H9 (cell line): ENCODE measurements around the gene RSAD2. TPM values are rescaled to one million over a fixed set of nuclear protein-coding genes. Genes with fewer than 3 reads are reported as not detected.

Experiments used
- DNase-seq: peaks from one replicate; pipeline ENCODE4 v3.0.0-alpha.2; 2017
- H2AFZ ChIP-seq: one replicate; pipeline ENCODE4 v1.6.1; 2013; ENCODE audit warnings: mild to moderate bottlenecking, low read length, control low read depth, moderate library complexity
- H2AK5ac ChIP-seq: 2 replicates; pipeline ENCODE4 v1.6.1; 2013; ENCODE audit warnings: low read length, control low read depth, mixed read lengths; ENCODE audit not compliant: insufficient read length
- H2BK120ac ChIP-seq: one replicate; pipeline ENCODE4 v1.6.1; 2013; ENCODE audit warnings: low read depth, mild to moderate bottlenecking, low read length, control low read depth, inconsistent platforms; ENCODE audit not compliant: poor library complexity, severe bottlenecking
- H2BK12ac ChIP-seq: 2 replicates; pipeline ENCODE4 v1.6.1; 2013; ENCODE audit warnings: low read length, control low read depth, mixed read lengths, low read depth; ENCODE audit not compliant: insufficient read length
- H2BK15ac ChIP-seq: 2 replicates; pipeline ENCODE4 v1.6.1; 2013; ENCODE audit warnings: low read depth, low read length, control low read depth
- H2BK20ac ChIP-seq: one replicate; pipeline ENCODE4 v1.6.1; 2013; ENCODE audit warnings: low read depth, mild to moderate bottlenecking, low read length, control low read depth, inconsistent platforms; ENCODE audit not compliant: poor library complexity, severe bottlenecking
- H2BK5ac ChIP-seq: 2 replicates; pipeline ENCODE4 v1.6.1; 2013; ENCODE audit warnings: low read length, control low read depth, mixed read lengths; ENCODE audit not compliant: insufficient read length
- H3K14ac ChIP-seq: 2 replicates; pipeline ENCODE4 v1.6.1; 2013; ENCODE audit warnings: low read length, control low read depth; ENCODE audit not compliant: insufficient read depth
- H3K18ac ChIP-seq: 2 replicates; pipeline ENCODE4 v1.6.1; 2013; ENCODE audit warnings: low read depth, mild to moderate bottlenecking, mixed read lengths, low read length, control low read depth; ENCODE audit not compliant: insufficient read length
- H3K23ac ChIP-seq: 2 replicates; pipeline ENCODE4 v1.6.1; 2013; ENCODE audit warnings: low read length, control low read depth, mixed read lengths, low read depth; ENCODE audit not compliant: insufficient read length
- H3K23me2 ChIP-seq: 2 replicates; pipeline ENCODE4 v1.6.1; 2013; ENCODE audit warnings: low read depth, mild to moderate bottlenecking, mixed read lengths, low read length, control low read depth; ENCODE audit not compliant: insufficient read length, poor library complexity, severe bottlenecking
- H3K27ac ChIP-seq: 2 replicates; pipeline ENCODE4 v1.5.1; 2013; ENCODE audit warnings: low read length, control low read depth, mixed read lengths, low read depth; ENCODE audit not compliant: insufficient read length
- H3K27me3 ChIP-seq: 2 replicates; pipeline ENCODE4 v1.6.1; 2013; ENCODE audit warnings: low read length, control low read depth, inconsistent platforms; ENCODE audit not compliant: insufficient read depth
- H3K4ac ChIP-seq: 2 replicates; pipeline ENCODE4 v1.6.1; 2013; ENCODE audit warnings: low read depth, mild to moderate bottlenecking, control low read depth, inconsistent platforms, low read length, moderate library complexity
- H3K4me1 ChIP-seq: 2 replicates; pipeline ENCODE4 v1.6.1; 2013; ENCODE audit warnings: low read length, control low read depth, inconsistent platforms; ENCODE audit not compliant: insufficient read depth
- H3K4me2 ChIP-seq: 2 replicates; pipeline ENCODE4 v1.6.1; 2013; ENCODE audit warnings: low read length, control low read depth, mixed read lengths; ENCODE audit not compliant: insufficient read length, insufficient read depth
- H3K56ac ChIP-seq: 2 replicates; pipeline ENCODE4 v1.6.1; 2013; ENCODE audit warnings: low read depth, mild to moderate bottlenecking, mixed read lengths, low read length, control low read depth; ENCODE audit not compliant: insufficient read length
- H3K79me1 ChIP-seq: 2 replicates; pipeline ENCODE4 v1.6.1; 2013; ENCODE audit warnings: low read depth, mild to moderate bottlenecking, moderate library complexity, low read length, control low read depth, inconsistent platforms; ENCODE audit not compliant: insufficient read depth, poor library complexity, severe bottlenecking
- H3K79me2 ChIP-seq: 2 replicates; pipeline ENCODE4 v1.6.1; 2013; ENCODE audit warnings: low read length, control low read depth, inconsistent platforms; ENCODE audit not compliant: insufficient read depth
- H3K9ac ChIP-seq: 2 replicates; pipeline ENCODE4 v1.6.1; 2013; ENCODE audit warnings: low read length, control low read depth, mixed read lengths; ENCODE audit not compliant: insufficient read length; ENCODE audit errors: extremely low read depth
- H3K9me3 ChIP-seq: one replicate; pipeline ENCODE4 v1.6.1; 2013; ENCODE audit warnings: low read depth, low read length, inconsistent platforms; ENCODE audit not compliant: control insufficient read depth
- H3T11ph ChIP-seq: one replicate; pipeline ENCODE4 v1.6.1; 2013; ENCODE audit warnings: mild to moderate bottlenecking, low read length, control low read depth, inconsistent platforms
- H4K20me1 ChIP-seq: one replicate; pipeline ENCODE4 v1.6.1; 2013; ENCODE audit not compliant: control insufficient read depth, insufficient read length, insufficient read depth
- H4K5ac ChIP-seq: 2 replicates; pipeline ENCODE4 v1.6.1; 2013; ENCODE audit warnings: low read depth, mild to moderate bottlenecking, mixed read lengths, low read length, control low read depth; ENCODE audit not compliant: insufficient read length
- H4K8ac ChIP-seq: replicated peaks from 2 replicates; pipeline ENCODE4 v1.6.1; 2013; ENCODE audit warnings: low read length, control low read depth, mixed read lengths, low read depth; ENCODE audit not compliant: insufficient read length
- H4K91ac ChIP-seq: 2 replicates; pipeline ENCODE4 v1.6.1; 2013; ENCODE audit warnings: low read depth, mild to moderate bottlenecking, moderate library complexity, mixed read lengths, low read length, control low read depth; ENCODE audit not compliant: insufficient read length
- H3K27ac Mint-ChIP-seq, 3 experiments: 2 replicates in 2 of 3; 3 replicates in 1 of 3; pipeline ENCODE4 v1.8.0; 2020 to 2021; ENCODE audit warnings: mixed read lengths in 3 of 3, mild to moderate bottlenecking in 1 of 3, moderate library complexity in 1 of 3
- H3K27me3 Mint-ChIP-seq: 2 replicates; pipeline ENCODE4 v1.8.0; 2021; ENCODE audit warnings: low read depth, mild to moderate bottlenecking, moderate library complexity, mixed read lengths
- H3K36me3 Mint-ChIP-seq, 3 experiments: 2 replicates in 2 of 3; 3 replicates in 1 of 3; pipeline ENCODE4 v1.8.0; 2020 to 2021; ENCODE audit warnings: low read depth in 3 of 3, mixed read lengths in 3 of 3; ENCODE audit not compliant: insufficient read depth in 1 of 3
- H3K4me1 Mint-ChIP-seq, 2 experiments: 2 replicates each; pipeline ENCODE4 v1.8.0; 2020; ENCODE audit warnings: mixed read lengths in 2 of 2
- H3K4me3 Mint-ChIP-seq, 2 experiments: 2 replicates in 1 of 2; 3 replicates in 1 of 2; pipeline ENCODE4 v1.8.0; 2020 to 2021; ENCODE audit warnings: mild to moderate bottlenecking in 2 of 2, mixed read lengths in 2 of 2, moderate library complexity in 1 of 2
- H3K9me3 Mint-ChIP-seq, 2 experiments: 2 replicates in 1 of 2; 3 replicates in 1 of 2; pipeline ENCODE4 v1.8.0; 2020; ENCODE audit warnings: mild to moderate bottlenecking in 2 of 2, mixed read lengths in 2 of 2, moderate library complexity in 1 of 2
- WGBS: extraction: QIAGEN DNeasy Blood & Tissue Kit; methylation state at CpG from one replicate; pipeline ENCODE4 v1.1.7; 2013; ENCODE audit warnings: missing lambda C conversion rate, low lambda C conversion rate, mixed read lengths; ENCODE audit not compliant: insufficient read length; ENCODE audit errors: extremely low coverage; 5-methylcytosine and 5-hydroxymethylcytosine counted together
- total RNA-seq: library from RNA; stranded (reverse); gene quantifications from 2 replicates; pipeline ENCODE4 v1.2.1, GENCODE V29; 2021
- TF ChIP-seq, protein P1 (sequence below): fragments of 200-600 bp; sonication (generic); conservative IDR thresholded peaks from 3 replicates; pipeline ENCODE4 v1.8.0; 2021; ENCODE audit warnings: antibody characterized with exemption, mild to moderate bottlenecking

The RSAD2 gene
- total RNA-seq, 1 experiment from 2014 or later = not detected

DNA sequence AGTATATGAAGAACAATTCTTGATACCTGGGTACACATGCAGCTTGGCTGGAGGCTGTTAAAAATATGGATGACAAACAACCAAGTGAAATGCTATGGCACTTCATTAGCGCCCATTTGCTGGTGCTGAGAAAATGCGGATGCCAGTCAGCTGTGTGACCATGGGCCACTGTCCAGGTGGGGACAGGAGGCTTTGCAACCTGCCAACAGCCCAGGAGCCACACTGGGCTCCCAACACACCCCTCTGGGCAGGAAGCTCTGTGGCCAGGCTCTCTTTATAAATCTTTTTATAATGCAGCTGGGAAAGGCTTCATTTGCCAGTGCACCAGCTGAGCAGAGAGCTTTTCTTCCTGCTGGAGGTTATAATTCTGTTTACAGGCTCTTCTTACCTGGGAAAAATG, 59.6 kb downstream of the RSAD2 start:
- Histone ChIP-seq H3K23me2 (no peaks in the 10 kb centered on the region), H3K27me3 (no peaks in the 10 kb centered on the region), H2AFZ (no peak overlapping the region), H3K9me3 (no peaks in the 10 kb centered on the region), H3K79me1 (peaks cover 7% of the 10 kb centered on the region), H4K20me1 (no peaks in the 10 kb centered on the region), H3K14ac (no peak overlapping the region), H3K56ac (no peak overlapping the region), H3K4ac (no peak overlapping the region), H4K8ac (no peak overlapping the region), H3K27ac (no peak overlapping the region), H2AK5ac (no peak overlapping the region), H3K4me1 (peaks cover 4% of the 10 kb centered on the region; the same call in 1 of the 2 replicates), H2BK20ac (no peak overlapping the region), H3K18ac (no peak overlapping the region), H4K91ac (no peak overlapping the region), H2BK120ac (no peak overlapping the region), H2BK15ac (no peak overlapping the region), H3T11ph (no peak overlapping the region), H3K23ac (no peak overlapping the region), H4K5ac (no peak overlapping the region), H3K79me2 (peaks cover 2% of the 10 kb centered on the region; the same call in 1 of the 2 replicates), H2BK12ac (no peak overlapping the region), H2BK5ac (no peak overlapping the region), H3K9ac (no peak overlapping the region), H3K4me2 (no peak overlapping the region)
- Mint-ChIP-seq H3K9me3 (peaks cover 0 to under 1% of the 10 kb centered on the region in 2 experiments; a peak in 1 of 5 replicates), H3K36me3 (peaks cover 3 to 10% (median 10%) of the 10 kb centered on the region in 3 experiments), H3K27ac (no peak overlapping the region), H3K27me3 (no peaks in the 10 kb centered on the region; the same call in 1 of the 2 replicates), H3K4me3 (no peak overlapping the region), H3K4me1 (peaks cover 33 to 44% of the 10 kb centered on the region in 2 experiments)
- TF ChIP-seq, protein P1, sequence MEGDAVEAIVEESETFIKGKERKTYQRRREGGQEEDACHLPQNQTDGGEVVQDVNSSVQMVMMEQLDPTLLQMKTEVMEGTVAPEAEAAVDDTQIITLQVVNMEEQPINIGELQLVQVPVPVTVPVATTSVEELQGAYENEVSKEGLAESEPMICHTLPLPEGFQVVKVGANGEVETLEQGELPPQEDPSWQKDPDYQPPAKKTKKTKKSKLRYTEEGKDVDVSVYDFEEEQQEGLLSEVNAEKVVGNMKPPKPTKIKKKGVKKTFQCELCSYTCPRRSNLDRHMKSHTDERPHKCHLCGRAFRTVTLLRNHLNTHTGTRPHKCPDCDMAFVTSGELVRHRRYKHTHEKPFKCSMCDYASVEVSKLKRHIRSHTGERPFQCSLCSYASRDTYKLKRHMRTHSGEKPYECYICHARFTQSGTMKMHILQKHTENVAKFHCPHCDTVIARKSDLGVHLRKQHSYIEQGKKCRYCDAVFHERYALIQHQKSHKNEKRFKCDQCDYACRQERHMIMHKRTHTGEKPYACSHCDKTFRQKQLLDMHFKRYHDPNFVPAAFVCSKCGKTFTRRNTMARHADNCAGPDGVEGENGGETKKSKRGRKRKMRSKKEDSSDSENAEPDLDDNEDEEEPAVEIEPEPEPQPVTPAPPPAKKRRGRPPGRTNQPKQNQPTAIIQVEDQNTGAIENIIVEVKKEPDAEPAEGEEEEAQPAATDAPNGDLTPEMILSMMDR = no peak
- peak; percentile 19 for DNase-seq
- no CpG with 5 or more reads among the region's 2 CpGs for WGBS
